Neural progenitor cell (in vitro differentiated cells): ENCODE results near the gene SUPT20HL1. TPM values are rescaled to one million over a fixed set of nuclear protein-coding genes. Genes with fewer than 3 reads are reported as not detected.
A peak's percentile ranks its signal among the peaks of the same experiment; 100 is the strongest.

Experiments used
- DNase-seq: peaks from one replicate; pipeline ENCODE4 v3.0.0-alpha.2; 2016; ENCODE audit warnings: low spot score
- H2AFZ ChIP-seq: fragments of 200-600 bp; sonication (generic); replicated peaks from 2 replicates; pipeline ENCODE4 v1.6.1; 2016; ENCODE audit warnings: antibody characterized with exemption
- H3F3A ChIP-seq: fragments of 200-600 bp; sonication (generic); 2 replicates; pipeline ENCODE4 v1.6.1; 2016; ENCODE audit warnings: antibody characterized with exemption, low read depth
- H3K27ac ChIP-seq: fragments of 200-600 bp; sonication (generic); 2 replicates; pipeline ENCODE4 v1.5.1; 2016; ENCODE audit warnings: mild to moderate bottlenecking
- H3K27me3 ChIP-seq: fragments of 200-600 bp; sonication (generic); 2 replicates; pipeline ENCODE4 v1.6.1; 2016; ENCODE audit warnings: mild to moderate bottlenecking, moderate library complexity
- H3K36me3 ChIP-seq: fragments of 200-600 bp; sonication (generic); 2 replicates; pipeline ENCODE4 v1.5.1; 2016
- H3K4me1 ChIP-seq: fragments of 200-600 bp; sonication (generic); 2 replicates; pipeline ENCODE4 v1.6.1; 2016; ENCODE audit warnings: mixed run types
- H3K4me2 ChIP-seq: fragments of 200-600 bp; sonication (generic); 2 replicates; pipeline ENCODE4 v1.6.1; 2016
- H3K4me3 ChIP-seq: fragments of 200-600 bp; sonication (generic); 2 replicates; pipeline ENCODE4 v1.5.1; 2016
- H3K79me2 ChIP-seq: fragments of 200-600 bp; sonication (generic); 2 replicates; pipeline ENCODE4 v1.6.1; 2016; ENCODE audit warnings: low read depth
- H3K9ac ChIP-seq: fragments of 200-600 bp; sonication (generic); 2 replicates; pipeline ENCODE4 v1.6.1; 2016
- H3K9me3 ChIP-seq: fragments of 200-600 bp; sonication (generic); 2 replicates; pipeline ENCODE4 v1.5.1; 2016; ENCODE audit warnings: low read depth
- H4K20me1 ChIP-seq: fragments of 200-600 bp; sonication (generic); 2 replicates; pipeline ENCODE4 v1.6.1; 2016; ENCODE audit warnings: low read depth
- H3K27ac Mint-ChIP-seq: 3 replicates; pipeline ENCODE4 v1.8.0; 2021; ENCODE audit warnings: mixed read lengths
- H3K27me3 Mint-ChIP-seq: 2 replicates; pipeline ENCODE4 v1.8.0; 2022; ENCODE audit warnings: low read depth, mild to moderate bottlenecking, inconsistent platforms, moderate library complexity, mixed read lengths; ENCODE audit not compliant: insufficient read depth
- H3K36me3 Mint-ChIP-seq: 3 replicates; pipeline ENCODE4 v1.8.0; 2021; ENCODE audit warnings: mixed read lengths
- H3K4me1 Mint-ChIP-seq: 3 replicates; pipeline ENCODE4 v1.8.0; 2021; ENCODE audit warnings: mixed read lengths
- H3K4me3 Mint-ChIP-seq: 3 replicates; pipeline ENCODE4 v1.8.0; 2021; ENCODE audit warnings: mild to moderate bottlenecking, moderate library complexity, mixed read lengths
- H3K9me3 Mint-ChIP-seq: 3 replicates; pipeline ENCODE4 v1.8.0; 2020; ENCODE audit warnings: mixed read lengths
- EZH2 ChIP-seq: fragments of 200-600 bp; sonication (generic); IDR thresholded peaks from 2 replicates; pipeline ENCODE4 v1.6.1; 2017; ENCODE audit warnings: antibody characterized with exemption, mild to moderate bottlenecking, moderate library complexity
- EZH2phosphoT487 ChIP-seq: fragments of 200-600 bp; sonication (generic); IDR thresholded peaks from 2 replicates; pipeline ENCODE4 v1.6.1; 2017; ENCODE audit warnings: antibody characterized with exemption
- total RNA-seq: library from RNA; depleted of rRNA; stranded (reverse); fragments of >200 nt; gene quantifications from 2 replicates; pipeline ENCODE4 v1.2.3, GENCODE V29; 2015; ENCODE audit warnings: low replicate concordance
- TF ChIP-seq, protein P1 (sequence below): fragments of 200-600 bp; sonication (generic); IDR thresholded peaks from 2 replicates; pipeline ENCODE4 v1.5.1; 2017; ENCODE audit warnings: antibody characterized with exemption, mild to moderate bottlenecking

SUPT20HL1 gene
- total RNA-seq, 1 donor from 2014 or later = not detected

GRCh38 chrX:24395775-24396174, 35.3 kb downstream of the SUPT20HL1 start:
- H3K9ac ChIP-seq = no peak overlapping the region

DNA sequence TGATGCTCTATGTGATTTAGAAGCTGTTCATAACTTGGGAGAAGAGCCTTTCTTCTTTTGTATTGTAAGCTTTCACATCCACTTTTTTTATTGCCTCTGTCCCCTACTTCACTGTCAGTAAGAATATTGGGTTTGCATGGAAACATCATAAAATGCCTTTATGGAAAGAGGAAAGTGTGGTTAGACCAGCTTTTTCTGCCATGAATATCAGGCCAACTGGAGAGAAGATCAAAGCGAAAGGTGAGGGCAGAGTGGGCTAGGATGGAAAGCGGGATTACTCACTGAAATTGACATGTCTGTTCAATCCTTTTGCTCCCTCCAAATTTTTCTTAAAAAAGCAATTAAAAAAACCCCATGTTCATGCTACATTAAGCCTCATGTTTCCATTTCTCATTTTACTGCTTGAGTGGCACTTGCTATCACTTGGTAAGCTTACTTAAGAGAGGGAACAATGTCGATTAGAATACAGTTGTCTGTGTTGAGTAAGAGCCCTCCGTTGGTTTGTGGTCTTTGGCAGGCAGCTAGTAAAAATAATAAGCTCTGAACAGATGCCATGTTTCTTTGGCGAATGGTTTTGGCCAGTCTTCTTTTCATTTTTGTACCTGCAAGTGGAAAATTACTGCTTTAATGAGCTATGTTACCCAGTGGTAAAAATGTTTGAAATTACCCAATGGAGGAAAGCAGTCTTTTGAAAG, 35.9 kb downstream of the SUPT20HL1 start:
- Histone ChIP-seq H3K27me3 (no peaks in the 10 kb centered on the region), H3K4me2 (no peak overlapping the region), H3K36me3 (no peaks in the 10 kb centered on the region), H3K9me3 (no peaks in the 10 kb centered on the region), H3K4me3 (no peak overlapping the region), H2AFZ (no peak overlapping the region), H3K79me2 (no peaks in the 10 kb centered on the region), H3K27ac (no peak overlapping the region), H3K9ac (no peak overlapping the region), H3K4me1 (no peaks in the 10 kb centered on the region), H3F3A (no peaks in the 10 kb centered on the region), H4K20me1 (no peaks in the 10 kb centered on the region)
- TF ChIP-seq EZH2 (no peak), EZH2phosphoT487 (no peak)
- TF ChIP-seq, protein P1, sequence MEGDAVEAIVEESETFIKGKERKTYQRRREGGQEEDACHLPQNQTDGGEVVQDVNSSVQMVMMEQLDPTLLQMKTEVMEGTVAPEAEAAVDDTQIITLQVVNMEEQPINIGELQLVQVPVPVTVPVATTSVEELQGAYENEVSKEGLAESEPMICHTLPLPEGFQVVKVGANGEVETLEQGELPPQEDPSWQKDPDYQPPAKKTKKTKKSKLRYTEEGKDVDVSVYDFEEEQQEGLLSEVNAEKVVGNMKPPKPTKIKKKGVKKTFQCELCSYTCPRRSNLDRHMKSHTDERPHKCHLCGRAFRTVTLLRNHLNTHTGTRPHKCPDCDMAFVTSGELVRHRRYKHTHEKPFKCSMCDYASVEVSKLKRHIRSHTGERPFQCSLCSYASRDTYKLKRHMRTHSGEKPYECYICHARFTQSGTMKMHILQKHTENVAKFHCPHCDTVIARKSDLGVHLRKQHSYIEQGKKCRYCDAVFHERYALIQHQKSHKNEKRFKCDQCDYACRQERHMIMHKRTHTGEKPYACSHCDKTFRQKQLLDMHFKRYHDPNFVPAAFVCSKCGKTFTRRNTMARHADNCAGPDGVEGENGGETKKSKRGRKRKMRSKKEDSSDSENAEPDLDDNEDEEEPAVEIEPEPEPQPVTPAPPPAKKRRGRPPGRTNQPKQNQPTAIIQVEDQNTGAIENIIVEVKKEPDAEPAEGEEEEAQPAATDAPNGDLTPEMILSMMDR = no peak
- Mint-ChIP-seq H3K4me1 (no peaks in the 10 kb centered on the region), H3K9me3 (no peaks in the 10 kb centered on the region), H3K27me3 (peaks cover 17% of the 10 kb centered on the region), H3K36me3 (no peaks in the 10 kb centered on the region), H3K27ac (no peak overlapping the region), H3K4me3 (no peak overlapping the region)
- no peak for DNase-seq

More at GRCh38 chrX:24395775-24396174, 35.3 kb downstream of the SUPT20HL1 start:
- no peaks in the 10 kb centered on the region for H3K36me3 Mint-ChIP-seq
- no peaks in the 10 kb centered on the region for H3K4me1 Mint-ChIP-seq
- no peak overlapping the region for H3K4me3 Mint-ChIP-seq
- peak; percentile 78 for DNase-seq
- H3K4me1 ChIP-seq = no peaks in the 10 kb centered on the region
- H3K4me3 ChIP-seq = no peak overlapping the region
- H3K27ac Mint-ChIP-seq = no peak overlapping the region
- H3F3A ChIP-seq = no peaks in the 10 kb centered on the region
- peaks cover 17% of the 10 kb centered on the region for H3K27me3 Mint-ChIP-seq
- no peaks in the 10 kb centered on the region for H3K27me3 ChIP-seq
- no peaks in the 10 kb centered on the region for H3K36me3 ChIP-seq
- H3K4me2 ChIP-seq = no peak overlapping the region
- no peaks in the 10 kb centered on the region for H3K79me2 ChIP-seq
- H4K20me1 ChIP-seq = no peaks in the 10 kb centered on the region
- H2AFZ ChIP-seq = no peak overlapping the region
- no peaks in the 10 kb centered on the region for H3K9me3 ChIP-seq
- TF ChIP-seq, protein P1 = peak; percentile 87
- no peak for TF ChIP-seq EZH2phosphoT487
- no peak for TF ChIP-seq EZH2
- H3K9me3 Mint-ChIP-seq = no peaks in the 10 kb centered on the region
- no peak overlapping the region for H3K27ac ChIP-seq

DNA sequence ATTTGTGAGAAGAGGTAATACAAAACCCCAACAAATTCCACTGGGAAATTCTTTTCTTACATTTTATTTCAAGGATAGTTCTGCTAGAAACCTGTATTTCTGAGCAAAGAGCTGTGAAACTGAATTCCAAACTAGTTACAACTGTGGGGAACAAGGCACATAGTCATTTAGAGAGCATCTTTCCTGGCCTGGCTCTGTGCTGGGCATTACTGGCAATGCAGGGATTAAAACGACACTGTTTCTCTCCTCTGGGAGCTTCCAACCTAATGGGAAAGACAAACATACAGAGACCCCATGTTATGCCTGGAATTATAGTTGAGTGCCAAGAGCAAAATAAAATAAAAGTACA, 36.5 kb downstream of the SUPT20HL1 start:
- H3K27me3 Mint-ChIP-seq = peaks cover 16% of the 10 kb centered on the region
- H3K27ac Mint-ChIP-seq = no peak overlapping the region

More for the DNA sequence above, 36.5 kb downstream of the SUPT20HL1 start:
- H3K36me3 ChIP-seq = no peaks in the 10 kb centered on the region
- Mint-ChIP-seq H3K4me1 (no peaks in the 10 kb centered on the region), H3K36me3 (no peaks in the 10 kb centered on the region), H3K4me3 (no peak overlapping the region), H3K9me3 (no peaks in the 10 kb centered on the region)
- no peaks in the 10 kb centered on the region for H3K27me3 ChIP-seq
- no peak overlapping the region for H3K4me3 ChIP-seq
- DNase-seq = no peak
- no peak overlapping the region for H2AFZ ChIP-seq
- TF ChIP-seq, protein P1 = no peak
- TF ChIP-seq EZH2phosphoT487 (no peak), EZH2 (no peak)
- H3F3A ChIP-seq = no peaks in the 10 kb centered on the region
- H3K9ac ChIP-seq = no peak overlapping the region
- H3K4me2 ChIP-seq = no peak overlapping the region
- no peaks in the 10 kb centered on the region for H3K9me3 ChIP-seq
- no peaks in the 10 kb centered on the region for H4K20me1 ChIP-seq
- H3K79me2 ChIP-seq = no peaks in the 10 kb centered on the region
- no peaks in the 10 kb centered on the region for H3K4me1 ChIP-seq
- H3K27ac ChIP-seq = no peak overlapping the region
